K562 (cell line): Measurements from ENCODE around the gene CD48. TPM values are rescaled to one million over a fixed set of nuclear protein-coding genes. Genes with fewer than 3 reads are reported as not detected.

Experiments used
- ATAC-seq: fragments of 200-7000 bp; cut with Tn5 transposase; 3 replicates; pipeline ENCODE4 v1.9.1; 2020; ENCODE audit warnings: moderate library complexity
- BruUV-seq: library from RNA; stranded (reverse); fragments of 400-500 nt; replicated peaks from 2 replicates; lab custom pipeline; 2021; lab: Mats Ljungman, UMichigan
- CTCF ChIA-PET: fragments of 300-600 bp; formaldehyde crosslinking; extraction: SDS; loops from one replicate; lab custom pipeline; 2021; ENCODE audit warnings: low intra/inter-chr PET ratio; lab: Yijun Ruan, JAX
- POLR2A ChIA-PET: fragments of 300-600, 350-650 bp; sonication (Branson Sonifier 250); formaldehyde crosslinking; extraction: SDS; loops from one replicate; lab custom pipeline; 2021; ENCODE audit warnings: antibody characterized with exemption, inconsistent platforms; lab: Yijun Ruan, JAX
- DNase-seq, 4 experiments: peaks; one replicate each; pipeline versions ENCODE4 v3.0.0 to v3.0.0-alpha.2; 2011 to 2018; ENCODE audit warnings: low spot score in 3 of 4, mixed read lengths in 3 of 4; ENCODE audit errors: extremely low read depth in 1 of 4
- FAIRE-seq: peaks from 2 replicates; lab custom pipeline; 2011; peaks lifted over from hg19 to GRCh38; lab: Jason Lieb, UNC
- H2AFZ ChIP-seq: 2 replicates; pipeline ENCODE4 v1.6.0; 2011; ENCODE audit warnings: low read depth, low read length, control low read depth, inconsistent platforms
- H3K27ac ChIP-seq: fragments of 200-600 bp; 3 replicates; pipeline ENCODE4 v1.8.0; 2011; ENCODE audit warnings: low read depth, mild to moderate bottlenecking, control low read depth, inconsistent platforms, low read length, moderate library complexity, mixed read lengths; ENCODE audit errors: extremely low read depth
- H3K27me3 ChIP-seq, 2 experiments: fragments of 300-600 bp in 1 of 2; 2 replicates in 1 of 2; 3 replicates in 1 of 2; pipeline versions ENCODE4 v1.6.0 to v1.8.0; 2011; ENCODE audit warnings: inconsistent platforms in 2 of 2, low read length in 2 of 2, mild to moderate bottlenecking in 1 of 2, mixed read lengths in 1 of 2, moderate library complexity in 1 of 2; ENCODE audit not compliant: control insufficient read depth in 2 of 2, insufficient read depth in 2 of 2
- H3K36me3 ChIP-seq: fragments of 300-600 bp; 3 replicates; pipeline ENCODE4 v1.8.0; 2011; ENCODE audit warnings: mild to moderate bottlenecking, low read length, inconsistent platforms; ENCODE audit not compliant: control insufficient read depth, insufficient read depth
- H3K4me1 ChIP-seq, 2 experiments: fragments of 200-600 bp in 1 of 2; replicated peaks in 1 of 2; 2 replicates in 1 of 2; 3 replicates in 1 of 2; pipeline versions ENCODE4 v1.5.1 to v1.8.0; 2011; ENCODE audit warnings: inconsistent platforms in 2 of 2, low read length in 2 of 2, mild to moderate bottlenecking in 1 of 2, mixed read lengths in 1 of 2, moderate library complexity in 1 of 2; ENCODE audit not compliant: control insufficient read depth in 2 of 2, insufficient read depth in 2 of 2
- H3K4me2 ChIP-seq: 2 replicates; pipeline ENCODE4 v1.6.1; 2011; ENCODE audit warnings: low read length, control low read depth, inconsistent platforms, mixed read lengths; ENCODE audit not compliant: insufficient read depth
- H3K4me3 ChIP-seq: fragments of 200-600 bp; sonication (generic), shearing (Covaris generic); 2 replicates; pipeline ENCODE4 v1.5.1; 2016; ENCODE audit warnings: control low read depth, inconsistent platforms
- H3K79me2 ChIP-seq: fragments of 200-600 bp; 3 replicates; pipeline ENCODE4 v1.8.0; 2011; ENCODE audit warnings: low read length, inconsistent platforms; ENCODE audit not compliant: control insufficient read depth, insufficient read depth
- H3K9ac ChIP-seq, 2 experiments: 2 replicates each; pipeline versions ENCODE4 v1.6.0 to v1.6.1; 2011; ENCODE audit warnings: low read depth in 2 of 2, low read length in 2 of 2, control low read depth in 1 of 2, inconsistent platforms in 1 of 2, mild to moderate bottlenecking in 1 of 2, mixed read lengths in 1 of 2; ENCODE audit not compliant: insufficient read depth in 1 of 2
- H3K9me1 ChIP-seq: one replicate; pipeline ENCODE4 v1.6.0; 2011; ENCODE audit warnings: inconsistent platforms, mild to moderate bottlenecking, low read length, moderate library complexity; ENCODE audit not compliant: control insufficient read depth, insufficient read depth
- H3K9me3 ChIP-seq: replicated peaks from 2 replicates; pipeline ENCODE4 v1.5.1; 2011; ENCODE audit warnings: low read depth, low read length, inconsistent platforms; ENCODE audit not compliant: control insufficient read depth, insufficient read depth
- H4K20me1 ChIP-seq: replicated peaks from 2 replicates; pipeline ENCODE4 v1.6.1; 2011; ENCODE audit warnings: low read length, inconsistent platforms, mixed read lengths; ENCODE audit not compliant: control insufficient read depth, insufficient read depth
- MAFG ChIP-seq: fragments of 450-650 bp; conservative IDR thresholded peaks from 2 replicates; pipeline ENCODE4 v1.6.1; 2016; ENCODE audit warnings: missing genetic modification characterization, missing compliant biosample characterization
- OTX1 ChIP-seq: fragments of 450-650 bp; formaldehyde crosslinking; IDR thresholded peaks from 2 replicates; pipeline ENCODE4 v1.4.0; 2022; ENCODE audit warnings: mild to moderate bottlenecking
- PRMT5 ChIP-seq: sonication (generic); formaldehyde crosslinking; IDR thresholded peaks from 2 replicates; pipeline ENCODE4 v1.5.0; 2020; ENCODE audit warnings: missing genetic modification reagents
- RFX5 ChIP-seq: IDR thresholded peaks from 2 replicates; pipeline ENCODE4 v1.6.1; 2011; ENCODE audit warnings: low read depth, mild to moderate bottlenecking, improper control_type of control experiment, low read length
- SRF ChIP-seq, 2 experiments: fragments of 250-450, 450-650 bp in 1 of 2; sonication (Bioruptor Pico) in 1 of 2; sonication (generic) in 1 of 2; formaldehyde crosslinking; IDR thresholded peaks; 2 replicates each; pipeline versions ENCODE4 v1.5.0 to v1.5.1; 2020 to 2022; ENCODE audit warnings: mild to moderate bottlenecking in 1 of 2, missing genetic modification reagents in 1 of 2
- ZNF3 ChIP-seq: fragments of 250-450 bp; sonication (Bioruptor Pico); IDR thresholded peaks from 2 replicates; pipeline ENCODE4 v1.5.0; 2021; ENCODE audit warnings: mild to moderate bottlenecking, moderate library complexity
- ZNF316 ChIP-seq: fragments of 450-650 bp; IDR thresholded peaks from 2 replicates; pipeline ENCODE4 v1.6.1; 2016
- ZNF584 ChIP-seq: fragments of 200-800 bp; sonication (Bioruptor generic); IDR thresholded peaks from 2 replicates; pipeline ENCODE4 v1.6.1; 2016; ENCODE audit warnings: low read depth, mild to moderate bottlenecking, missing genetic modification characterization, missing compliant biosample characterization
- ZNF77 ChIP-seq: fragments of 250-450 bp; sonication (Bioruptor Pico); IDR thresholded peaks from 2 replicates; pipeline ENCODE4 v1.5.0; 2020
- WGBS: fragments of 100-300 bp; shearing (Covaris generic); methylation state at CpG from one replicate; pipeline ENCODE4 v1.1.6; 2016; ENCODE audit warnings: low coverage, mixed read lengths; ENCODE audit not compliant: insufficient coverage; ENCODE audit errors: missing lambda C conversion rate; 5-methylcytosine and 5-hydroxymethylcytosine counted together
- in situ Hi-C: fragments of 300-500 bp; cut with MboI; formaldehyde crosslinking; loops from 4 replicates; pipeline ENCODE4 v1.15.0; 2018; ENCODE audit warnings: inconsistent platforms, mixed read lengths
- intact Hi-C: fragments of 100-400 bp; cut with micrococcal nuclease; formaldehyde crosslinking; loops from 2 replicates; pipeline ENCODE4 v1.14.2; 2022
- polyA plus RNA-seq, 8 experiments: library from polyadenylated mRNA; depleted of rRNA in 4 of 8; stranded (reverse) in 5 of 8; unstranded in 3 of 8; fragments of >200 nt; fragmentation: Nextera tagmentation in 2 of 8; fragmentation: Illumina TruSeq in 1 of 8; extraction: Ambion mirVana in 2 of 8; extraction: Trizol in 1 of 8; gene quantifications; 2 replicates each; pipeline versions ENCODE4 v1.2.1 to v1.2.3, GENCODE V29; 2011 to 2014; ENCODE audit warnings: inconsistent platforms in 1 of 8, missing spikeins in 1 of 8
- total RNA-seq, 7 experiments: library from RNA; depleted of rRNA in 6 of 7; stranded (reverse); fragments of >200 nt in 6 of 7; fragmentation: Illumina TruSeq in 2 of 7; extraction: Trizol in 2 of 7; gene quantifications; 2 replicates each; pipeline versions ENCODE4 v1.2.1 to v1.2.3, GENCODE V29; 2011 to 2021; ENCODE audit warnings: low replicate concordance in 1 of 7
- TF ChIP-seq, protein P1 (sequence below): fragments of 450-650 bp; IDR thresholded peaks from 2 replicates; pipeline ENCODE4 v1.6.1; 2016; ENCODE audit warnings: antibody characterized with exemption
- TF ChIP-seq, protein P2 (sequence below): sonication (generic); formaldehyde crosslinking; IDR thresholded peaks from 2 replicates; pipeline ENCODE4 v1.8.1; 2023; ENCODE audit warnings: mild to moderate bottlenecking, missing genetic modification reagents, moderate library complexity
- TF ChIP-seq, protein P3 (sequence below): fragments of 250-450 bp; sonication (Bioruptor Pico); IDR thresholded peaks from 2 replicates; pipeline ENCODE4 v1.5.0; 2021
- TF ChIP-seq, protein P4 (sequence below): sonication (generic); formaldehyde crosslinking; IDR thresholded peaks from 2 replicates; pipeline ENCODE4 v1.8.0; 2022; ENCODE audit warnings: mild to moderate bottlenecking, low read depth, missing genetic modification reagents

Gene CD48
- total and polyA plus RNA-seq, 9 of the 15 experiments (the other 6 are each of a cell fraction or from before 2014, with no cell fraction given) = 0.10 to 0.42 (median 0.29) TPM; not detected in 3

DNA sequence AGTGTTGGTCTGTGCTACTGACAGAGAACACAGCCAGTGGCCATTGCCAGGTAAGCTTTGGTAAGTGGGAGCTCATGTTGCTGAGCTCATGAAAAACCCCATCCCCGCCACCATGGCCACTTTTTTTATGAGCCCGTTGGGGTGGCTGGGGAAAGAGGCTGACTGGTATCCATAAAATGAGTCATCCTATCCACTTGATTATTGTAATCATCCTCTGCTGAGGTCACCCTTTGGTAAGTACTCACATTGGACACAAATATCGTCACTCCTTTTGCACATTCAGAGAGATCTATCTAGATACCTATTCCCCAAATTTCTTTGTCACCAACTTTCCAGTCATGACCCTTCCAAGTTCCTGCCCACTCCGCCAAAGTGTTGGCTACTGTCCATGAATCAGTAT is 49.4 kb upstream of the CD48 start:
- FAIRE-seq (no peak), DNase-seq (no peak), ATAC-seq (no peak)
- no TSS peak for BruUV-seq
- Histone ChIP-seq H3K79me2 (no peaks in the 10 kb centered on the region), H3K4me2 (no peak overlapping the region), H3K36me3 (no peaks in the 10 kb centered on the region), H3K4me3 (no peak overlapping the region), H3K4me1 (no peaks in the 10 kb centered on the region), H3K27me3 (no peaks in the 10 kb centered on the region; a peak in 2 of 5 replicates), H3K9me1 (no peaks in the 10 kb centered on the region), H3K27ac (no peak overlapping the region), H3K9ac (no peak overlapping the region), H3K9me3 (no peaks in the 10 kb centered on the region), H2AFZ (no peak overlapping the region), H4K20me1 (no peaks in the 10 kb centered on the region)
- ChIA-PET POLR2A (interaction anchor here (0.6 to 1.1 kb wide), 3 partner anchors 9 to 715 kb away, joined by 3 to 4 read pairs (median 3); no protein-coding TSS in a partner anchor), CTCF (no interaction called here)
- TF ChIP-seq, protein P1, sequence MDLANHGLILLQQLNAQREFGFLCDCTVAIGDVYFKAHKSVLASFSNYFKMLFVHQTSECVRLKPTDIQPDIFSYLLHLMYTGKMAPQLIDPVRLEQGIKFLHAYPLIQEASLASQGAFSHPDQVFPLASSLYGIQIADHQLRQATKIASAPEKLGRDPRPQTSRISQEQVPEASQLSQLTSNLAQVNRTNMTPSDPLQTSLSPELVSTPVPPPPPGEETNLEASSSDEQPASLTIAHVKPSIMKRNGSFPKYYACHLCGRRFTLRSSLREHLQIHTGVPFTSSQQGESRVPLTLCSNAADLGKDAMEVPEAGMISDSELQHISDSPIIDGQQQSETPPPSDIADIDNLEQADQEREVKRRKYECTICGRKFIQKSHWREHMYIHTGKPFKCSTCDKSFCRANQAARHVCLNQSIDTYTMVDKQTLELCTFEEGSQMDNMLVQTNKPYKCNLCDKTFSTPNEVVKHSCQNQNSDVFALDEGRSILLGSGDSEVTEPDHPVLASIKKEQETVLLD = no peak
- TF ChIP-seq, protein P2, sequence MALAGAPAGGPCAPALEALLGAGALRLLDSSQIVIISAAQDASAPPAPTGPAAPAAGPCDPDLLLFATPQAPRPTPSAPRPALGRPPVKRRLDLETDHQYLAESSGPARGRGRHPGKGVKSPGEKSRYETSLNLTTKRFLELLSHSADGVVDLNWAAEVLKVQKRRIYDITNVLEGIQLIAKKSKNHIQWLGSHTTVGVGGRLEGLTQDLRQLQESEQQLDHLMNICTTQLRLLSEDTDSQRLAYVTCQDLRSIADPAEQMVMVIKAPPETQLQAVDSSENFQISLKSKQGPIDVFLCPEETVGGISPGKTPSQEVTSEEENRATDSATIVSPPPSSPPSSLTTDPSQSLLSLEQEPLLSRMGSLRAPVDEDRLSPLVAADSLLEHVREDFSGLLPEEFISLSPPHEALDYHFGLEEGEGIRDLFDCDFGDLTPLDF (CRISPR knock-in tag) = no peak
- TF ChIP-seq, protein P3, sequence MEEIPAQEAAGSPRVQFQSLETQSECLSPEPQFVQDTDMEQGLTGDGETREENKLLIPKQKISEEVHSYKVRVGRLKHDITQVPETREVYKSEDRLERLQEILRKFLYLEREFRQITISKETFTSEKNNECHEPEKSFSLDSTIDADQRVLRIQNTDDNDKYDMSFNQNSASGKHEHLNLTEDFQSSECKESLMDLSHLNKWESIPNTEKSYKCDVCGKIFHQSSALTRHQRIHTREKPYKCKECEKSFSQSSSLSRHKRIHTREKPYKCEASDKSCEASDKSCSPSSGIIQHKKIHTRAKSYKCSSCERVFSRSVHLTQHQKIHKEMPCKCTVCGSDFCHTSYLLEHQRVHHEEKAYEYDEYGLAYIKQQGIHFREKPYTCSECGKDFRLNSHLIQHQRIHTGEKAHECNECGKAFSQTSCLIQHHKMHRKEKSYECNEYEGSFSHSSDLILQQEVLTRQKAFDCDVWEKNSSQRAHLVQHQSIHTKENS (CRISPR knock-in tag) = no peak
- no peak for TF ChIP-seq ZNF316
- TF ChIP-seq ZNF584 (CRISPR knock-in tag) = no peak
- TF ChIP-seq ZNF3 (CRISPR knock-in tag) = no peak
- no peak for TF ChIP-seq ZNF77 (CRISPR knock-in tag)
- no peak for TF ChIP-seq OTX1 (CRISPR knock-in tag)
- no peak for TF ChIP-seq RFX5
- TF ChIP-seq, protein P4, sequence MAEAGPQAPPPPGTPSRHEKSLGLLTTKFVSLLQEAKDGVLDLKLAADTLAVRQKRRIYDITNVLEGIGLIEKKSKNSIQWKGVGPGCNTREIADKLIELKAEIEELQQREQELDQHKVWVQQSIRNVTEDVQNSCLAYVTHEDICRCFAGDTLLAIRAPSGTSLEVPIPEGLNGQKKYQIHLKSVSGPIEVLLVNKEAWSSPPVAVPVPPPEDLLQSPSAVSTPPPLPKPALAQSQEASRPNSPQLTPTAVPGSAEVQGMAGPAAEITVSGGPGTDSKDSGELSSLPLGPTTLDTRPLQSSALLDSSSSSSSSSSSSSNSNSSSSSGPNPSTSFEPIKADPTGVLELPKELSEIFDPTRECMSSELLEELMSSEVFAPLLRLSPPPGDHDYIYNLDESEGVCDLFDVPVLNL (CRISPR knock-in tag) = no peak
- TF ChIP-seq MAFG (tag) = no peak
- TF ChIP-seq PRMT5 = no peak
- TF ChIP-seq SRF (CRISPR knock-in tag; IDR thresholded peaks at IDR 0.05) = no peak
- in situ Hi-C loops (no loop called here), intact Hi-C loops (loop anchor here (10.0 kb wide), 1 partner anchor 136 kb away; no protein-coding TSS in a partner anchor)
- WGBS = 0% methylated on average over 4 of the region's 4 CpGs
